Measurements from ENCODE around the gene IL4R.

GRCh38 chr16:27267037-27267677, 46.6 kb upstream of the IL4R start:
- TF ChIP-seq CTCF (IDR thresholded peaks at IDR 0.05), result no peak
- TF ChIP-seq POLR2A (IDR thresholded peaks at IDR 0.05), result no peak

Data from right lobe of liver (tissue), 4 donors.